B cell (primary cell): Measurements from ENCODE around the gene SCOC. TPM values are rescaled to one million over a fixed set of nuclear protein-coding genes. Genes with fewer than 3 reads are reported as not detected.

Experiments used
- ATAC-seq: fragments of 200-7000 bp; cut with Tn5 transposase; one replicate; pipeline ENCODE4 v1.10.0; 2021; ENCODE audit warnings: low read depth, mild to moderate bottlenecking, moderate number of reproducible peaks, moderate library complexity
- CTCF ChIA-PET: fragments of 350-600 bp; sonication (Branson Sonifier 250); formaldehyde crosslinking; loops from one replicate; lab custom pipeline; 2021; ENCODE audit warnings: antibody characterized with exemption, inconsistent platforms; lab: Charles Lee
- POLR2A ChIA-PET: fragments of 350-600 bp; sonication (Branson Sonifier 250); formaldehyde crosslinking; loops from one replicate; lab custom pipeline; 2021; ENCODE audit warnings: antibody characterized with exemption; lab: Charles Lee
- DNase-seq: peaks from one replicate; pipeline ENCODE4 v3.0.0; 2013
- H2AFZ ChIP-seq: 2 replicates; pipeline ENCODE4 v1.6.1; 2012; ENCODE audit warnings: mild to moderate bottlenecking, low read depth, low read length; ENCODE audit not compliant: insufficient read depth, poor library complexity, severe bottlenecking
- H3K27ac ChIP-seq, 2 donors: 1 replicate in 1 of 2; 2 replicates in 1 of 2; pipeline ENCODE4 v1.5.1; 2012 to 2013; ENCODE audit warnings: low read length in 2 of 2, mild to moderate bottlenecking in 2 of 2, moderate library complexity in 1 of 2
- H3K27me3 ChIP-seq, 4 experiments: fragments of 200-600 bp in 1 of 4; sonication (generic) in 1 of 4; replicated peaks in 1 of 4; 1 replicate in 2 of 4; 2 replicates in 2 of 4; pipeline versions ENCODE4 v1.6.1 to v1.7.0; 2013 to 2016; ENCODE audit warnings: low read length in 3 of 4, mild to moderate bottlenecking in 2 of 4, mixed read lengths in 1 of 4, moderate library complexity in 1 of 4; ENCODE audit not compliant: insufficient read depth in 4 of 4, control insufficient read depth in 3 of 4; ENCODE audit errors: control extremely low read depth in 1 of 4
- H3K36me3 ChIP-seq, 2 experiments: replicated peaks in 1 of 2; 1 replicate in 1 of 2; 2 replicates in 1 of 2; pipeline versions ENCODE4 v1.6.1 to v1.7.1; 2013; ENCODE audit warnings: low read length in 1 of 2; ENCODE audit not compliant: insufficient read depth in 2 of 2, control insufficient read depth in 1 of 2; ENCODE audit errors: control extremely low read depth in 1 of 2, extremely low read depth in 1 of 2
- H3K4me1 ChIP-seq, 2 donors: fragments of 200-600 bp in 1 of 2; sonication (generic) in 1 of 2; 1 replicate in 1 of 2; 2 replicates in 1 of 2; pipeline versions ENCODE4 v1.5.1 to v1.6.1; 2013 to 2017; ENCODE audit warnings: low read length in 2 of 2; ENCODE audit not compliant: control insufficient read depth in 2 of 2, insufficient read depth in 2 of 2
- H3K4me2 ChIP-seq: replicated peaks from 2 replicates; pipeline ENCODE3; 2012; ENCODE audit warnings: mild to moderate bottlenecking, low read depth, low read length; ENCODE audit not compliant: poor library complexity, severe bottlenecking
- H3K4me3 ChIP-seq, 5 experiments: fragments of 200-600 bp in 1 of 5; sonication (generic) in 1 of 5; 1 replicate in 3 of 5; 2 replicates in 2 of 5; pipeline versions ENCODE4 v1.5.1 to v1.7.0; 2011 to 2016; ENCODE audit warnings: low read length in 4 of 5, mild to moderate bottlenecking in 4 of 5, low read depth in 2 of 5, control low read depth in 1 of 5, moderate library complexity in 1 of 5; ENCODE audit not compliant: insufficient read depth in 1 of 5; ENCODE audit errors: control extremely low read depth in 1 of 5, extremely low read depth in 1 of 5
- H3K79me2 ChIP-seq: fragments of 200-600 bp; sonication (generic); one replicate; pipeline ENCODE4 v1.6.0; 2016; ENCODE audit warnings: low read length; ENCODE audit not compliant: control insufficient read depth, insufficient read depth
- H3K9ac ChIP-seq: fragments of 200-600 bp; sonication (generic); 2 replicates; pipeline ENCODE4 v1.6.1; 2017; ENCODE audit warnings: mild to moderate bottlenecking, low read length, moderate library complexity
- H3K9me3 ChIP-seq, 3 donors: one replicate each; pipeline versions ENCODE4 v1.6.1 to v1.7.1; 2013; ENCODE audit warnings: low read length in 2 of 3; ENCODE audit not compliant: control insufficient read depth in 2 of 3, insufficient read depth in 1 of 3; ENCODE audit errors: control extremely low read depth in 1 of 3
- H4K20me1 ChIP-seq: 2 replicates; pipeline ENCODE4 v1.6.0; 2012; ENCODE audit warnings: mild to moderate bottlenecking, low read length; ENCODE audit not compliant: insufficient read depth, control insufficient read depth, poor library complexity, severe bottlenecking
- H3K27ac Mint-ChIP-seq: one replicate; pipeline ENCODE4 v1.8.0; 2021; ENCODE audit warnings: mixed read lengths
- H3K27me3 Mint-ChIP-seq: one replicate; pipeline ENCODE4 v1.8.0; 2021; ENCODE audit warnings: mixed read lengths
- H3K4me1 Mint-ChIP-seq: one replicate; pipeline ENCODE4 v1.8.0; 2021; ENCODE audit warnings: mixed read lengths
- H3K4me3 Mint-ChIP-seq: one replicate; pipeline ENCODE4 v1.8.0; 2021; ENCODE audit warnings: mixed read lengths
- H3K9me3 Mint-ChIP-seq: one replicate; pipeline ENCODE4 v1.8.0; 2022; ENCODE audit warnings: mixed read lengths; ENCODE audit not compliant: insufficient read depth
- CTCF ChIP-seq: fragments of 200-600 bp; IDR thresholded peaks from one replicate; pipeline ENCODE4 v1.8.0; 2022; ENCODE audit warnings: antibody characterized with exemption, mild to moderate bottlenecking
- EZH2 ChIP-seq: IDR thresholded peaks from 2 replicates; pipeline ENCODE4 v1.6.1; 2012; ENCODE audit warnings: borderline replicate concordance, low read depth, mild to moderate bottlenecking, moderate library complexity, low read length; ENCODE audit not compliant: insufficient read depth, poor library complexity, severe bottlenecking
- WGBS: methylation state at CpG from one replicate; pipeline ENCODE4 v1.1.5; 2013; ENCODE audit warnings: missing lambda C conversion rate; ENCODE audit not compliant: insufficient coverage; 5-methylcytosine and 5-hydroxymethylcytosine counted together
- intact Hi-C: fragments of 100-400 bp; cut with micrococcal nuclease; formaldehyde crosslinking; loops from one replicate; pipeline ENCODE4 v1.10.0; 2022
- polyA plus RNA-seq: library from polyadenylated mRNA; depleted of rRNA; stranded (reverse); fragments of >200 nt; gene quantifications from 2 replicates; pipeline ENCODE4 v1.2.3, GENCODE V29; 2012
- total RNA-seq, 2 donors: library from RNA; stranded (reverse); fragments of 120-200 nt in 1 of 2; gene quantifications; 1 replicate in 1 of 2; 2 replicates in 1 of 2; pipeline versions ENCODE4 v1.2.3 to v1.2.4, GENCODE V29; 2013 to 2022

Gene SCOC
- total and polyA plus RNA-seq, 2 donors (not counting 1 experiment from before 2014, with no cell fraction given): 4.6 to 18.4 TPM

- H3K27ac Mint-ChIP-seq: no peak within 1 kb of the TSS
- no peaks in the 10 kb centered on the region for H4K20me1 ChIP-seq
- H3K4me1 ChIP-seq: peaks cover 13% of the 10 kb centered on the region in 2 donors
- WGBS: 1% methylated on average over 67 of the region's 73 CpGs
- H2AFZ ChIP-seq: peak within 1 kb of the TSS; percentile 80
- ATAC-seq (peak; percentile 84), DNase-seq (peak; percentile 76)
- peak within 1 kb of the TSS; percentile 31 to 66 (median 53) for H3K4me3 ChIP-seq
- no peaks in the 10 kb centered on the region for H3K9me3 ChIP-seq
- CTCF ChIA-PET: interaction anchor here (0.6 to 1.9 kb wide), 7 partner anchors 9 to 1132 kb away, joined by 3 to 7 read pairs (median 3); partner anchors contain the start of gene SCOC
- H3K27ac ChIP-seq: no peak within 1 kb of the TSS
- peaks cover 0 to 23% (median 6%) of the 10 kb centered on the region in 4 experiments for H3K27me3 ChIP-seq
- H3K27me3 Mint-ChIP-seq: peaks cover 33% of the 10 kb centered on the region
- POLR2A ChIA-PET: no interaction called here
- H3K4me3 Mint-ChIP-seq: peak within 1 kb of the TSS; percentile 78
- peaks cover 11% of the 10 kb centered on the region for H3K4me1 Mint-ChIP-seq
- peak within 1 kb of the TSS; percentile 83 for H3K4me2 ChIP-seq
- H3K9me3 Mint-ChIP-seq: no peaks in the 10 kb centered on the region
- TF ChIP-seq CTCF: peak; percentile 32
- no peak for TF ChIP-seq EZH2
- no peaks in the 10 kb centered on the region for H3K36me3 ChIP-seq
- H3K79me2 ChIP-seq: no peaks in the 10 kb centered on the region
- intact Hi-C loops: no loop called here
- peak within 1 kb of the TSS; percentile 60 for H3K9ac ChIP-seq
Observed at GRCh38 chr4:140427106-140427918, 53.9 kb downstream of the SCOC start, which contains the start of gene CLGN. CLGN (minus strand) TSS chr4:140427648; CDS start chr4:140413078, 14,570 bp downstream.
